T47D (cell line): ENCODE results near the gene IFT80.
"Not testable (repeated sequence)": the region's sequence is repeated elsewhere in the genome, so short reads cannot be mapped to it uniquely, and the experiment has no call there.

ENCODE experiments used
- DNase-seq, 2 experiments: peaks; one replicate each; pipeline versions ENCODE4 v3.0.0 to v3.0.0-alpha.2; 2011 to 2012; ENCODE audit warnings: low read depth in 1 of 2, low spot score in 1 of 2
- JUND ChIP-seq: IDR thresholded peaks from 2 replicates; pipeline ENCODE4 v1.6.1; 2012; ENCODE audit warnings: low read depth
- in situ Hi-C: cut with HindIII; loops from 2 replicates; pipeline ENCODE4 v1.10.0; 2016; ENCODE audit warnings: low sequenced_read_pairs, low pct_unique_long_range_greater_than_20kb

Gene IFT80

GRCh38 chr3:160278210-160278609 lies 120.8 kb downstream of the IFT80 start:
- peak in 1 of 2 experiments; percentile 87 for DNase-seq
- in situ Hi-C loops: no loop called here
- no peak for TF ChIP-seq JUND

- no peak for TF ChIP-seq JUND
- DNase-seq: peak; percentile 47 to 73
- in situ Hi-C loops: no loop called here
Observed at GRCh38 chr3:160265088-160265487, 133.9 kb downstream of the IFT80 start.

- in situ Hi-C loops: no loop called here
- DNase-seq: no peak
- TF ChIP-seq JUND: no peak
Observed at GRCh38 chr3:160260587-160261270, 138.3 kb downstream of the IFT80 start.

- in situ Hi-C loops: no loop called here
- TF ChIP-seq JUND: no peak
- DNase-seq: no peak
Observed at GRCh38 chr3:160259589-160259988, 139.4 kb downstream of the IFT80 start.

- in situ Hi-C loops: no loop called here
- TF ChIP-seq JUND: no peak
- no peak for DNase-seq
Observed at GRCh38 chr3:160257606-160258005, 141.4 kb downstream of the IFT80 start.

GRCh38 chr3:160253298-160253697 lies 145.7 kb downstream of the IFT80 start:
- in situ Hi-C loops: no loop called here
- DNase-seq: no peak
- TF ChIP-seq JUND: no peak

GRCh38 chr3:160247766-160248165 lies 151.3 kb downstream of the IFT80 start:
- no peak for TF ChIP-seq JUND
- in situ Hi-C loops: no loop called here
- DNase-seq: no peak

- in situ Hi-C loops: no loop called here
- no peak for DNase-seq
- no peak for TF ChIP-seq JUND
Observed at GRCh38 chr3:160245261-160245800, 153.7 kb downstream of the IFT80 start.

- in situ Hi-C loops, DNase-seq: not testable (repeated sequence)
Observed at GRCh38 chr3:160240719-160241118, 158.3 kb downstream of the IFT80 start.

- DNase-seq: no peak
- in situ Hi-C loops: no loop called here
- no peak for TF ChIP-seq JUND
Observed at GRCh38 chr3:160232014-160232413, 167.0 kb downstream of the IFT80 start.

GRCh38 chr3:160227419-160227818 lies 171.6 kb downstream of the IFT80 start:
- no peak for DNase-seq
- in situ Hi-C loops: no loop called here
- no peak for TF ChIP-seq JUND

GRCh38 chr3:160226026-160226907 lies 172.8 kb downstream of the IFT80 start:
- TF ChIP-seq JUND: no peak
- no peak for DNase-seq
- in situ Hi-C loops: no loop called here

GRCh38 chr3:160225176-160226025 lies 173.6 kb downstream of the IFT80 start, which contains the start of gene C3orf80:
Gene C3orf80, plus strand, starts transcription at chr3:160225422. Its CDS starts 214 bp downstream, at chr3:160225636.
- TF ChIP-seq JUND: no peak
- peak; percentile 82 to 84 for DNase-seq
- in situ Hi-C loops: no loop called here
